HEK293T (cell line): ENCODE results near the gene MUC20.
"Not testable (repeated sequence)": the region's sequence is repeated elsewhere in the genome, so short reads cannot be mapped to it uniquely, and the experiment has no call there.

ENCODE experiments used
- CTCF ChIA-PET: fragments of 350-600 bp; formaldehyde crosslinking; extraction: SDS; loops from one replicate; lab custom pipeline; 2021; ENCODE audit warnings: antibody characterized with exemption, inconsistent platforms; lab: Yijun Ruan, JAX
- POLR2A ChIA-PET: fragments of 350-600 bp; formaldehyde crosslinking; extraction: SDS; loops from one replicate; lab custom pipeline; 2020; ENCODE audit warnings: antibody characterized with exemption, inconsistent platforms; lab: Yijun Ruan, JAX
- DNase-seq: peaks from one replicate; pipeline ENCODE4 v3.0.0; 2012; ENCODE audit warnings: mixed read lengths; ENCODE audit errors: extremely low spot score
- ARNT ChIP-seq: fragments of 450-650 bp; IDR thresholded peaks from 2 replicates; pipeline ENCODE4 v1.6.1; 2017; ENCODE audit warnings: mild to moderate bottlenecking
- BHLHE40 ChIP-seq: fragments of 450-650 bp; IDR thresholded peaks from 2 replicates; pipeline ENCODE4 v1.6.1; 2016; ENCODE audit warnings: mild to moderate bottlenecking, moderate library complexity, borderline replicate concordance
- CTBP1 ChIP-seq: fragments of 450-650 bp; IDR thresholded peaks from 2 replicates; pipeline ENCODE4 v1.6.1; 2016; ENCODE audit warnings: borderline replicate concordance
- ELF4 ChIP-seq: fragments of 450-650 bp; IDR thresholded peaks from 2 replicates; pipeline ENCODE4 v1.6.1; 2017; ENCODE audit warnings: antibody characterized with exemption
- FOXA1 ChIP-seq: fragments of 450-650 bp; IDR thresholded peaks from 2 replicates; pipeline ENCODE4 v1.6.1; 2016; ENCODE audit warnings: mild to moderate bottlenecking
- FOXK2 ChIP-seq: fragments of 450-650 bp; IDR thresholded peaks from 2 replicates; pipeline ENCODE4 v1.6.1; 2016; ENCODE audit warnings: mild to moderate bottlenecking
- FOXM1 ChIP-seq: fragments of 450-650 bp; IDR thresholded peaks from 2 replicates; pipeline ENCODE4 v1.6.1; 2017; ENCODE audit warnings: mild to moderate bottlenecking, borderline replicate concordance
- HDGF ChIP-seq: fragments of 450-650 bp; IDR thresholded peaks from 2 replicates; pipeline ENCODE4 v1.6.1; 2017; ENCODE audit warnings: antibody characterized with exemption, borderline replicate concordance
- L3MBTL2 ChIP-seq: fragments of 450-650 bp; conservative IDR thresholded peaks from 2 replicates; pipeline ENCODE4 v1.6.1; 2016; ENCODE audit warnings: mild to moderate bottlenecking
- LEF1 ChIP-seq: fragments of 450-650 bp; IDR thresholded peaks from 2 replicates; pipeline ENCODE4 v1.6.1; 2017; ENCODE audit warnings: mild to moderate bottlenecking, borderline replicate concordance
- NFRKB ChIP-seq: fragments of 450-650 bp; IDR thresholded peaks from 2 replicates; pipeline ENCODE4 v1.6.1; 2016; ENCODE audit warnings: mild to moderate bottlenecking, moderate library complexity
- PKNOX1 ChIP-seq: fragments of 450-650 bp; IDR thresholded peaks from 2 replicates; pipeline ENCODE4 v1.6.1; 2016
- SP1 ChIP-seq: fragments of 450-650 bp; IDR thresholded peaks from 2 replicates; pipeline ENCODE4 v1.6.1; 2017
- SUZ12 ChIP-seq: fragments of 450-650 bp; IDR thresholded peaks from 2 replicates; pipeline ENCODE4 v1.6.1; 2016; ENCODE audit warnings: mild to moderate bottlenecking
- TARDBP ChIP-seq: fragments of 450-650 bp; IDR thresholded peaks from 2 replicates; pipeline ENCODE4 v1.6.1; 2016
- ZNF384 ChIP-seq: fragments of 450-650 bp; IDR thresholded peaks from 2 replicates; pipeline ENCODE4 v1.6.1; 2016

MUC20 gene

DNA sequence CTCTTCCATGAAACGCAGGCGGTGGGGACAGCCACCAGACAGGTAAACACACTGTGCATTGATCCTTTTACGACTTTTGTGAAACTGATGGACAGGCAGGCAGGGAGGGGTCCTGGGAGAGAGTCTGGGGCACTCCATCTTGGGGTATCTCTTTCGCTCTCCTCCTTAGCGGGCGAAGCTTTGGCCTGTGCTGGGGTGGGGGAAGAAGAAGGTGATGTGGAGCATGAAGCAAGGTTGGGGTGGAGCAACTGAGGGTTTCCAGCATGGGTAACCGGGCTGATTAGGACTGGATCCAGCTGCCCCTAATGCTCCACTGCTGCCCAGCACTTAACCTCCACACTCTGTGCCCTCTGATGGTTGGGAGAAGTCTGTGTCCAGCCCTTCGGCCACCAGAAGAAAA is 25.6 kb downstream of the MUC20 start:
- DNase-seq, result no peak
- CTCF ChIA-PET, result no interaction called here
- TF ChIP-seq LEF1 (no peak), ARNT (no peak), PKNOX1 (no peak)
- POLR2A ChIA-PET, result no interaction called here

- DNase-seq, result no peak
- TF ChIP-seq LEF1 (no peak), BHLHE40 (no peak), NFRKB (no peak), PKNOX1 (no peak), TARDBP (no peak), SUZ12 (no peak), FOXM1 (no peak), ZNF384 (no peak), SP1 (no peak), HDGF (no peak), FOXA1 (no peak), FOXK2 (no peak), L3MBTL2 (no peak), ARNT (no peak), ELF4 (no peak), CTBP1 (no peak)
- POLR2A ChIA-PET, result no interaction called here
- CTCF ChIA-PET, result no interaction called here
These were observed 26.0 kb downstream of the MUC20 start for GRCh38 chr3:195746751-195747150.

GRCh38 chr3:195748661-195749060 is 27.9 kb downstream of the MUC20 start:
- CTCF ChIA-PET, result no interaction called here
- no peak for TF ChIP-seq PKNOX1
- TF ChIP-seq BHLHE40, result no peak
- TF ChIP-seq FOXA1, result no peak
- no peak for TF ChIP-seq SUZ12
- no peak for TF ChIP-seq FOXM1
- no peak for TF ChIP-seq NFRKB
- no peak for TF ChIP-seq ARNT
- TF ChIP-seq ELF4, result no peak
- no peak for TF ChIP-seq SP1
- POLR2A ChIA-PET, result no interaction called here
- DNase-seq, result no peak

- CTCF ChIA-PET, DNase-seq, POLR2A ChIA-PET: not testable (repeated sequence)
These were observed 28.3 kb downstream of the MUC20 start for GRCh38 chr3:195749101-195749500.

- POLR2A ChIA-PET, result no interaction called here
- DNase-seq, result no peak
- TF ChIP-seq BHLHE40, result no peak
- TF ChIP-seq HDGF, result no peak
- no peak for TF ChIP-seq ZNF384
- no peak for TF ChIP-seq FOXM1
- TF ChIP-seq CTBP1, result no peak
- no peak for TF ChIP-seq FOXK2
- TF ChIP-seq L3MBTL2, result no peak
- CTCF ChIA-PET, result no interaction called here
These were observed 30.2 kb downstream of the MUC20 start for GRCh38 chr3:195750797-195751520.

- no peak for DNase-seq
- ChIA-PET POLR2A (no interaction called here), CTCF (no interaction called here)
- TF ChIP-seq L3MBTL2 (no peak), SP1 (no peak), PKNOX1 (no peak), ARNT (no peak), TARDBP (no peak), FOXA1 (no peak), HDGF (no peak), FOXM1 (no peak), ZNF384 (no peak)
These were observed 30.8 kb downstream of the MUC20 start for GRCh38 chr3:195751560-195751959.

GRCh38 chr3:195752066-195752465 is 31.3 kb downstream of the MUC20 start:
- TF ChIP-seq FOXK2 (no peak), TARDBP (no peak), ZNF384 (no peak), NFRKB (no peak), LEF1 (no peak), CTBP1 (no peak), L3MBTL2 (no peak), ARNT (no peak), BHLHE40 (no peak)
- ChIA-PET POLR2A (no interaction called here), CTCF (no interaction called here)
- no peak for DNase-seq
